ENCODE measurements around the gene LSR. TPM values are rescaled to one million over a fixed set of nuclear protein-coding genes. Genes with fewer than 3 reads are reported as not detected.

The LSR gene
- polyA plus RNA-seq, 1 donor (not counting 4 experiments of a cell fraction or from before 2014, with no cell fraction given): 51.3 TPM

DNA sequence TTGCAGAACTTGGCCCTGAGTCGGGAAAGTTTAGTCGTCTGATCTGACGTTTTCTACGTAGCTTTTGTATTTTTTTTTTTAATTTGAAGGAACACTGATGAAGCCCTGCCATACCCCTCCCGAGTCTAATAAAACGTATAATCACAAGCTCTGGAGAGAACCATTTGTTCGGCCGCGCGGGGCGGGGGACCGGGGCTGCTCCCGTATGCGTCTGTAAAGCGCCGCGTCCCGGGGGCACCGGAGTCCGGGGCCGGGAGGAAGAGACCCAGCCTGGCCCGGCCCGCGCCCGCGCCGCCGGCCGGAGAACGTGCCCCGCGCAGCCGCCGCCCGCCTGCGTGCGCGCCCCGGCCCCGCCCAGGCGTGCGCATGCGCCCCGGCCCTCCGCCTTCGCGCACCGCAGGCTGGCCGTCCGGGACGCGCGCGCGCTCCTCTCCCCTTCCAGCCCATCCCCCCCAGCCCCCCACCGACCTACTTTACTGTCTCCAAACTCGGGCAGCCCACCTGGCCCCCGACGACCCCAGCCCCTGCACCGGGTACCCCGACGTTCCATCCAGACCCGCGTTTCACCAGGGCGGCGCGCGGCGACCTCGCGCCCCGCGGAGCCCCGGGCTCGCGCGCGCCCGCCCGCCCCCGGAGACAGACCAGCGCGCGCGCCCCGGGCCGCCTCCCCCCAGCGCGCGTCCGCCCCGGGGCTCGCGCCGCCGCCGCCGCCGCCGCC lies 19.2 kb downstream of the LSR start:
- no peaks in the 10 kb centered on the region for H3K9me3 ChIP-seq (ENCODE audit: control insufficient read depth, low read depth, low read length)
- H3K4me1 ChIP-seq (ENCODE audit: control insufficient read depth, extremely low read depth, insufficient read depth, low read length): peaks cover 17% of the 10 kb centered on the region
- TF ChIP-seq EZH2 (IDR thresholded peaks at IDR 0.05; ENCODE audit: low read length): no peak
- TF ChIP-seq, protein P1, sequence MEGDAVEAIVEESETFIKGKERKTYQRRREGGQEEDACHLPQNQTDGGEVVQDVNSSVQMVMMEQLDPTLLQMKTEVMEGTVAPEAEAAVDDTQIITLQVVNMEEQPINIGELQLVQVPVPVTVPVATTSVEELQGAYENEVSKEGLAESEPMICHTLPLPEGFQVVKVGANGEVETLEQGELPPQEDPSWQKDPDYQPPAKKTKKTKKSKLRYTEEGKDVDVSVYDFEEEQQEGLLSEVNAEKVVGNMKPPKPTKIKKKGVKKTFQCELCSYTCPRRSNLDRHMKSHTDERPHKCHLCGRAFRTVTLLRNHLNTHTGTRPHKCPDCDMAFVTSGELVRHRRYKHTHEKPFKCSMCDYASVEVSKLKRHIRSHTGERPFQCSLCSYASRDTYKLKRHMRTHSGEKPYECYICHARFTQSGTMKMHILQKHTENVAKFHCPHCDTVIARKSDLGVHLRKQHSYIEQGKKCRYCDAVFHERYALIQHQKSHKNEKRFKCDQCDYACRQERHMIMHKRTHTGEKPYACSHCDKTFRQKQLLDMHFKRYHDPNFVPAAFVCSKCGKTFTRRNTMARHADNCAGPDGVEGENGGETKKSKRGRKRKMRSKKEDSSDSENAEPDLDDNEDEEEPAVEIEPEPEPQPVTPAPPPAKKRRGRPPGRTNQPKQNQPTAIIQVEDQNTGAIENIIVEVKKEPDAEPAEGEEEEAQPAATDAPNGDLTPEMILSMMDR (optimal IDR thresholded peaks at IDR 0.05 in 1 of 3, IDR thresholded peaks at IDR 0.05 in 1 of 3, conservative IDR thresholded peaks at IDR 0.05 in 1 of 3; ENCODE audit: extremely low read depth in 1 of 3, insufficient read depth in 2 of 3, low read length in 3 of 3): no peak
- peak overlapping the region; percentile 87 for H3K4me2 ChIP-seq (ENCODE audit: control insufficient read depth, extremely low read depth, insufficient read depth, low read depth, low read length)
- peaks cover 25 to 33% of the 10 kb centered on the region in 2 experiments for H3K36me3 ChIP-seq (ENCODE audit: control insufficient read depth in 2 of 2, extremely low read depth in 1 of 2, insufficient read depth in 2 of 2, low read length in 2 of 2)
- dilution Hi-C loops (cut with MboI; ENCODE audit: extremely low pct_ligation_motif_present, low sequenced_read_pairs): no loop called here
- H3K79me2 ChIP-seq (ENCODE audit: control insufficient read depth, insufficient read depth, low read length): peaks cover 17% of the 10 kb centered on the region
- H3K27ac ChIP-seq (ENCODE audit: control insufficient read depth, insufficient read depth, low read length): peak overlapping the region; percentile 81
- no peaks in the 10 kb centered on the region for H3K27me3 ChIP-seq (ENCODE audit: control insufficient read depth, extremely low read depth, insufficient read depth, low read length)
- peak overlapping the region; percentile 89 for H3K9ac ChIP-seq (ENCODE audit: control insufficient read depth, extremely low read depth, insufficient read depth, low read length)
- no peak for FAIRE-seq
- DNase-seq (ENCODE audit: low read depth, low spot score): no peak
- H3K4me3 ChIP-seq (ENCODE audit: control insufficient read depth in 2 of 3, extremely low read depth in 1 of 3, insufficient read depth in 2 of 3, low read depth in 1 of 3, low read length in 3 of 3): peak overlapping the region; percentile 63 to 84 (median 82)
- H2AFZ ChIP-seq (ENCODE audit: control insufficient read depth, low read length): peak overlapping the region; percentile 22
- H4K20me1 ChIP-seq (ENCODE audit: control insufficient read depth, extremely low read depth, insufficient read depth, low read length): no peaks in the 10 kb centered on the region
- no peaks in the 10 kb centered on the region for H3K9me1 ChIP-seq (ENCODE audit: control insufficient read depth, extremely low read depth, insufficient read depth, low read length)

- FAIRE-seq: no peak
- Histone ChIP-seq H3K9ac (ENCODE audit: control insufficient read depth, extremely low read depth, insufficient read depth, low read length) (peak within 1 kb of the TSS; percentile 89), H3K27ac (ENCODE audit: control insufficient read depth, insufficient read depth, low read length) (peak within 1 kb of the TSS; percentile 81), H2AFZ (ENCODE audit: control insufficient read depth, low read length) (peak within 1 kb of the TSS; percentile 49), H3K9me3 (ENCODE audit: control insufficient read depth, low read depth, low read length) (no peaks in the 10 kb centered on the region), H3K79me2 (ENCODE audit: control insufficient read depth, insufficient read depth, low read length) (peaks cover 17% of the 10 kb centered on the region), H3K4me2 (ENCODE audit: control insufficient read depth, extremely low read depth, insufficient read depth, low read depth, low read length) (peak within 1 kb of the TSS; percentile 87), H3K9me1 (ENCODE audit: control insufficient read depth, extremely low read depth, insufficient read depth, low read length) (no peaks in the 10 kb centered on the region), H3K4me3 (ENCODE audit: control insufficient read depth in 2 of 3, extremely low read depth in 1 of 3, insufficient read depth in 2 of 3, low read depth in 1 of 3, low read length in 3 of 3) (peak within 1 kb of the TSS; percentile 63 to 84 (median 82)), H3K27me3 (ENCODE audit: control insufficient read depth, extremely low read depth, insufficient read depth, low read length) (no peaks in the 10 kb centered on the region), H3K36me3 (ENCODE audit: control insufficient read depth in 2 of 2, extremely low read depth in 1 of 2, insufficient read depth in 2 of 2, low read length in 2 of 2) (peaks cover 26 to 40% of the 10 kb centered on the region in 2 experiments), H4K20me1 (ENCODE audit: control insufficient read depth, extremely low read depth, insufficient read depth, low read length) (no peaks in the 10 kb centered on the region), H3K4me1 (ENCODE audit: control insufficient read depth, extremely low read depth, insufficient read depth, low read length) (peaks cover 17% of the 10 kb centered on the region)
- TF ChIP-seq EZH2 (IDR thresholded peaks at IDR 0.05; ENCODE audit: low read length): no peak
- TF ChIP-seq, protein P1 (optimal IDR thresholded peaks at IDR 0.05 in 1 of 3, IDR thresholded peaks at IDR 0.05 in 1 of 3, conservative IDR thresholded peaks at IDR 0.05 in 1 of 3; ENCODE audit: extremely low read depth in 1 of 3, insufficient read depth in 2 of 3, low read length in 3 of 3): no peak
- no peak for DNase-seq (ENCODE audit: low read depth, low spot score)
- dilution Hi-C loops (cut with MboI; ENCODE audit: extremely low pct_ligation_motif_present, low sequenced_read_pairs): no loop called here
Observed at GRCh38 chr19:35268536-35269437, 20.0 kb downstream of the LSR start, which contains the start of gene USF2. TSS of gene USF2 (plus strand) at chr19:35268962. CDS start at chr19:35269102, 140 bp downstream.
